GM12892 (cell line): ENCODE data around the gene SSR3.

Experiments
- POLR2A ChIP-seq: IDR thresholded peaks from 2 replicates; pipeline ENCODE4 v1.6.1; 2011; ENCODE audit warnings: low read depth, low read length, control low read depth
- POLR2AphosphoS5 ChIP-seq: IDR thresholded peaks from 2 replicates; pipeline ENCODE4 v1.6.1; 2011; ENCODE audit warnings: low read depth, low read length, control low read depth

GRCh38 chr3:156601497-156601896 lies 46.6 kb upstream of the SSR3 start:
- no peak for TF ChIP-seq POLR2AphosphoS5
- TF ChIP-seq POLR2A = no peak
